PC-9 (cell line): ENCODE results near the gene NFYC.

Experiments
- EZH2 ChIP-seq: fragments of 200-600 bp; sonication (generic); IDR thresholded peaks from 2 replicates; pipeline ENCODE4 v1.8.0; 2017; ENCODE audit warnings: antibody characterized with exemption, low read depth
- TF ChIP-seq, protein P1 (sequence below): fragments of 200-600 bp; sonication (generic); conservative IDR thresholded peaks from 2 replicates; pipeline ENCODE4 v1.6.1; 2017; ENCODE audit warnings: mixed run types, antibody characterized with exemption, mild to moderate bottlenecking, moderate library complexity

DNA sequence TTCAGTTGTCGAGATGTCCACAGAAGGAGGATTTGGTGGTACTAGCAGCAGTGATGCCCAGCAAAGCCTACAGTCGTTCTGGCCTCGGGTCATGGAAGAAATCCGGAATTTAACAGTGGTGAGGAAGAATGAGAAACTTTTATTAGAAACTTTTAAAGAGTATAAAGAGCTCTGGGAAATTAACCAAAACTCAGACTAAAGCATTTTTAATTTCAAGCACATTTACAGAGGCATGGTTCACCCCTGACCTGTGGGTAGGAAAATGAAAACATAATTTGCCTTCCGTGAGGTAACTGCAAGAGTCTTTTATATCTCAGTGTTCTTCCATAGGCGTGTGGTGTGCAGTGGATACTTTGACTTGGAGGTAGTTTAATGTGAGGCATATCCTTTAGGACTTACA is 47.3 kb downstream of the NFYC start:
- TF ChIP-seq EZH2: no peak
- TF ChIP-seq, protein P1, sequence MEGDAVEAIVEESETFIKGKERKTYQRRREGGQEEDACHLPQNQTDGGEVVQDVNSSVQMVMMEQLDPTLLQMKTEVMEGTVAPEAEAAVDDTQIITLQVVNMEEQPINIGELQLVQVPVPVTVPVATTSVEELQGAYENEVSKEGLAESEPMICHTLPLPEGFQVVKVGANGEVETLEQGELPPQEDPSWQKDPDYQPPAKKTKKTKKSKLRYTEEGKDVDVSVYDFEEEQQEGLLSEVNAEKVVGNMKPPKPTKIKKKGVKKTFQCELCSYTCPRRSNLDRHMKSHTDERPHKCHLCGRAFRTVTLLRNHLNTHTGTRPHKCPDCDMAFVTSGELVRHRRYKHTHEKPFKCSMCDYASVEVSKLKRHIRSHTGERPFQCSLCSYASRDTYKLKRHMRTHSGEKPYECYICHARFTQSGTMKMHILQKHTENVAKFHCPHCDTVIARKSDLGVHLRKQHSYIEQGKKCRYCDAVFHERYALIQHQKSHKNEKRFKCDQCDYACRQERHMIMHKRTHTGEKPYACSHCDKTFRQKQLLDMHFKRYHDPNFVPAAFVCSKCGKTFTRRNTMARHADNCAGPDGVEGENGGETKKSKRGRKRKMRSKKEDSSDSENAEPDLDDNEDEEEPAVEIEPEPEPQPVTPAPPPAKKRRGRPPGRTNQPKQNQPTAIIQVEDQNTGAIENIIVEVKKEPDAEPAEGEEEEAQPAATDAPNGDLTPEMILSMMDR: no peak
